PC-9 (cell line): Measurements from ENCODE around the gene SOX1. TPM values are rescaled to one million over a fixed set of nuclear protein-coding genes. Genes with fewer than 3 reads are reported as not detected.

ENCODE experiments used
- BruUV-seq: library from RNA; stranded (reverse); fragments of 400-500 nt; replicated peaks from 2 replicates; lab custom pipeline; 2021; lab: Mats Ljungman, UMichigan
- CTCF ChIA-PET: fragments of 300-600 bp; sonication (Branson Sonifier 250); formaldehyde crosslinking; loops from one replicate; lab custom pipeline; 2022; ENCODE audit warnings: antibody characterized with exemption; lab: Charles Lee
- POLR2A ChIA-PET: fragments of 300-600 bp; sonication (Branson Sonifier 250); formaldehyde crosslinking; loops from one replicate; lab custom pipeline; 2022; ENCODE audit warnings: antibody characterized with exemption; ENCODE audit not compliant: unreplicated experiment; lab: Charles Lee
- DNase-seq, 2 experiments: peaks; one replicate each; pipeline versions ENCODE4 v3.0.0 to v3.0.0-alpha.2; 2015 to 2022; ENCODE audit warnings: mixed read lengths in 1 of 2
- H2AFZ ChIP-seq: fragments of 200-600 bp; sonication (generic); 2 replicates; pipeline ENCODE4 v1.8.1; 2017; ENCODE audit warnings: antibody characterized with exemption
- H3F3A ChIP-seq: fragments of 200-600 bp; sonication (generic); 2 replicates; pipeline ENCODE4 v1.8.1; 2017; ENCODE audit warnings: antibody characterized with exemption, mild to moderate bottlenecking, low read depth; ENCODE audit not compliant: insufficient read depth
- H3K27ac ChIP-seq: fragments of 200-600 bp; sonication (generic); 2 replicates; pipeline ENCODE4 v1.6.1; 2016; ENCODE audit warnings: mixed run types
- H3K27me3 ChIP-seq: fragments of 200-600 bp; sonication (generic); 2 replicates; pipeline ENCODE4 v1.6.1; 2016; ENCODE audit warnings: low read depth, mixed run types; ENCODE audit not compliant: insufficient read depth
- H3K36me3 ChIP-seq: fragments of 200-600 bp; sonication (generic); 2 replicates; pipeline ENCODE4 v1.6.1; 2016; ENCODE audit warnings: low read depth, mixed run types
- H3K4me1 ChIP-seq: fragments of 200-600 bp; sonication (generic); replicated peaks from 2 replicates; pipeline ENCODE4 v1.6.1; 2016; ENCODE audit warnings: mixed run types; ENCODE audit not compliant: insufficient read depth
- H3K4me2 ChIP-seq: fragments of 200-600 bp; sonication (generic); 2 replicates; pipeline ENCODE4 v1.6.1; 2017; ENCODE audit warnings: mixed run types
- H3K4me3 ChIP-seq: fragments of 200-600 bp; sonication (generic); 2 replicates; pipeline ENCODE4 v1.6.1; 2016; ENCODE audit warnings: mixed run types
- H3K79me2 ChIP-seq: fragments of 200-600 bp; sonication (generic); 2 replicates; pipeline ENCODE4 v1.6.1; 2017; ENCODE audit warnings: low read depth, mixed run types
- H3K9me2 ChIP-seq: fragments of 200-600 bp; sonication (generic); 2 replicates; pipeline ENCODE4 v1.8.1; 2017; ENCODE audit warnings: mild to moderate bottlenecking; ENCODE audit not compliant: insufficient read depth
- H3K9me3 ChIP-seq: fragments of 200-600 bp; sonication (generic); 2 replicates; pipeline ENCODE4 v1.8.1; 2016; ENCODE audit warnings: low read depth; ENCODE audit not compliant: insufficient read depth
- H4K20me1 ChIP-seq: fragments of 200-600 bp; sonication (generic); 2 replicates; pipeline ENCODE4 v1.8.1; 2017; ENCODE audit not compliant: insufficient read depth
- EZH2 ChIP-seq: fragments of 200-600 bp; sonication (generic); IDR thresholded peaks from 2 replicates; pipeline ENCODE4 v1.8.0; 2017; ENCODE audit warnings: antibody characterized with exemption, low read depth
- intact Hi-C: fragments of 100-400 bp; cut with micrococcal nuclease; formaldehyde crosslinking; loops from one replicate; pipeline ENCODE4 v1.10.0; 2022; ENCODE audit not compliant: unreplicated experiment
- total RNA-seq: library from RNA; stranded (reverse); gene quantifications from 2 replicates; pipeline ENCODE4 v1.2.3, GENCODE V29; 2021
- TF ChIP-seq, protein P1 (sequence below): fragments of 200-600 bp; sonication (generic); conservative IDR thresholded peaks from 2 replicates; pipeline ENCODE4 v1.6.1; 2017; ENCODE audit warnings: mixed run types, antibody characterized with exemption, mild to moderate bottlenecking, moderate library complexity

The SOX1 gene
- total RNA-seq, 1 experiment from 2014 or later, result not detected

DNA sequence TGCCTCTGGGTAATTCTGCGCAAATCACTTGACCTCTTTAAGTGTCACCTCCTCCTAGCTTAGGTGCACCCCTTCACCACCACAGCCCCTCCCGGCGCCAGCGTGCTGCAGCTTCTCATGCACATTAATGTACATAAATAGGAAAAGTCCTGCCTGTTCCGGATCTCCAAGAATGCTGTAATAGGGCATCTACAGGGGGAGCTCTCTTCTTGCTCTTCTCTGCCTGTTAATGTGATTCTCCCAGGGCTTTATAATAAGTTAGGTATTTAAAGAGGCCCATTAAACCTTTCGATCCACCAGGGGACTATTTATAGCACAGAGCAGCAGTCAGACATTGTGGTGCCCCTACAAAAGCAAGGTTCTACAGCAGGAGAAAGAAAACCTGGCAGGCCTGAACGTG, 35.3 kb downstream of the SOX1 start:
- H2AFZ ChIP-seq, result no peak overlapping the region

DNA sequence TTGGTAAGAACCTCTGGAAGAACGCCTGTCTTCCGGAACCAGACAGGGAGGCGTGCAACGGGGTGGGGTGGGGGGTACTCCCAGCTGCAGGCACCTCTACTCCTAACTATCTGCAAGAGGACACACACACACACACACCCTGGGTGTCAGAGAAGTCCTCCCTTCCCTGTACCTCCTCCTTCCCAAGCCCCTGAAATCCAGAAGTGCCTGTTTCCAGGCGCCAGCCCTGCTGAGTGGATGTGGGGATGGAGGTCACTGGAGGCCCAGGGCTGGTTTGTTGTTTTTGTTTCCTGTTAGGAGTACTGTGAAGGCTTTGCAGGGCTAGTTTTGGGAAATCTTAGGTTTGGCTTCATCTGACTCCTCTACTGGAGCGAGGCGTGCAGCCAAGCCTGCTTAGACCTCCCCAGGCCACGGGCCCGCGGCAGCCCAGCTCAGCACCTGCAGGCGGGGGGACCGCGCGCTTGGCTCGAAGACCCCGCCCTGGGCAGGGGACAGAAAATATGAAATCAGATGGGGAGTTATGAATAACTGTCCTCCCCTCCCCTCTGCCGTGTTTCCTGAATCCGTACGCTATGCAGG, 36.4 kb downstream of the SOX1 start:
- Histone ChIP-seq H4K20me1 (no peaks in the 10 kb centered on the region), H3K27ac (no peak overlapping the region), H3K4me3 (no peak overlapping the region), H3F3A (no peaks in the 10 kb centered on the region), H2AFZ (no peak overlapping the region), H3K4me2 (no peak overlapping the region), H3K4me1 (no peaks in the 10 kb centered on the region), H3K9me2 (no peaks in the 10 kb centered on the region), H3K79me2 (no peaks in the 10 kb centered on the region), H3K9me3 (no peaks in the 10 kb centered on the region), H3K36me3 (no peaks in the 10 kb centered on the region), H3K27me3 (peaks cover 74% of the 10 kb centered on the region)
- no TSS peak for BruUV-seq
- no peak for TF ChIP-seq EZH2
- TF ChIP-seq, protein P1, sequence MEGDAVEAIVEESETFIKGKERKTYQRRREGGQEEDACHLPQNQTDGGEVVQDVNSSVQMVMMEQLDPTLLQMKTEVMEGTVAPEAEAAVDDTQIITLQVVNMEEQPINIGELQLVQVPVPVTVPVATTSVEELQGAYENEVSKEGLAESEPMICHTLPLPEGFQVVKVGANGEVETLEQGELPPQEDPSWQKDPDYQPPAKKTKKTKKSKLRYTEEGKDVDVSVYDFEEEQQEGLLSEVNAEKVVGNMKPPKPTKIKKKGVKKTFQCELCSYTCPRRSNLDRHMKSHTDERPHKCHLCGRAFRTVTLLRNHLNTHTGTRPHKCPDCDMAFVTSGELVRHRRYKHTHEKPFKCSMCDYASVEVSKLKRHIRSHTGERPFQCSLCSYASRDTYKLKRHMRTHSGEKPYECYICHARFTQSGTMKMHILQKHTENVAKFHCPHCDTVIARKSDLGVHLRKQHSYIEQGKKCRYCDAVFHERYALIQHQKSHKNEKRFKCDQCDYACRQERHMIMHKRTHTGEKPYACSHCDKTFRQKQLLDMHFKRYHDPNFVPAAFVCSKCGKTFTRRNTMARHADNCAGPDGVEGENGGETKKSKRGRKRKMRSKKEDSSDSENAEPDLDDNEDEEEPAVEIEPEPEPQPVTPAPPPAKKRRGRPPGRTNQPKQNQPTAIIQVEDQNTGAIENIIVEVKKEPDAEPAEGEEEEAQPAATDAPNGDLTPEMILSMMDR, result no peak
- no peak for DNase-seq
- CTCF ChIA-PET, result no interaction called here
- POLR2A ChIA-PET, result no interaction called here
- intact Hi-C loops, result no loop called here

More for the DNA sequence above, 35.3 kb downstream of the SOX1 start:
- TF ChIP-seq, protein P1, result no peak
- TF ChIP-seq EZH2, result no peak
- Histone ChIP-seq H3K9me2 (no peaks in the 10 kb centered on the region), H3K27me3 (peaks cover 76% of the 10 kb centered on the region), H3K4me1 (no peaks in the 10 kb centered on the region), H3K36me3 (no peaks in the 10 kb centered on the region), H4K20me1 (no peaks in the 10 kb centered on the region), H3F3A (no peaks in the 10 kb centered on the region), H3K9me3 (no peaks in the 10 kb centered on the region), H3K4me3 (no peak overlapping the region), H3K79me2 (no peaks in the 10 kb centered on the region), H3K4me2 (no peak overlapping the region), H3K27ac (no peak overlapping the region)
- POLR2A ChIA-PET, result no interaction called here
- no peak for DNase-seq
- intact Hi-C loops, result no loop called here
- no TSS peak for BruUV-seq
- CTCF ChIA-PET, result no interaction called here

DNA sequence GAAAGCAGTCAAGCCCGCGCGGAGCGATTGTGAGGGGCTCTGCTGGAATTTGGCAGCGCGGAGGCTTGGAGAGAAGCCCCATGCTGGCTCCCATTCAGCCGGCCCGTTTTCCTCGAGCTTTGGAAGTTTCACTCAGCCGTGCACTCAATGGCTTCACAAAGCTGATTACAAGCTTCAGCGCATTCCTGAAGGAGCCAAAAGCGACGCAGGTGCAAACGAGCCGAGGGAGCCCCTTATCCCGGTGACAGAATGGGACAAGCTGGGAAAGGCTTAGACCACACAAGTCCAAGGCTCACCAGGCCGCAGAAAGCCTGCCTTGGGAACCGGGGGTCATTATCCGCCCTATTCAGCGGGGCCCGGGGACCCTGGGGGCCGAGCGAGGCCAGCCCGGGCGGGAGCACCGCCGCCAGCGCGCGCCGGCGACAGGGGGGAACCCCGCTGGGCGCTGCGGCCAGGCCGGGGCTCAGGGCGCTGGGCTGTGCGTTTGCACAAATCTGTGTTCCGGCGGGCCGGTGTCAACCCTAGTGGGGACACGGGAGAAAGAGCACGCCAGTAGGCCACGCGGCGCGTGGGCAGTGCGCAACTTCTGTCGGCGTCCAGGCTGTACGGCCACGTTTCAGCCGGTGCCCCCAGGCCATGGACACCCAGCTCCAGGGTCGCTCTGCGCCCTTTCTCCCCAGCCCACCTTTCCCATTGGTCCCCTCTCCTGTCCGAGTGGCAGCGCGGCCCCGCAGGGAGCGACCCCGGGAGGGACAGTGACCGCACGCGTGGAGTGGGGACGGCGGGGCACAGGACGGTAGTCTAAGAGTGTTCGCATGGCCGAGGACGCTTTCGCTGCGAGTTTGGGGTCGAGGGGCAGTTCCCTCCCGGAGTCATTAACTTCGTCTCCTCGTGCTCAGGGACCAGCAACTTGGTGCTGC, 37.3 kb downstream of the SOX1 start:
- H3K4me2 ChIP-seq, result no peak overlapping the region
- H3K9me2 ChIP-seq, result no peaks in the 10 kb centered on the region
- no peaks in the 10 kb centered on the region for H4K20me1 ChIP-seq
- intact Hi-C loops, result no loop called here
- CTCF ChIA-PET, result no interaction called here
- no peak overlapping the region for H3K4me3 ChIP-seq
- no peak for TF ChIP-seq EZH2
- TF ChIP-seq, protein P1, result no peak
- H3F3A ChIP-seq, result no peaks in the 10 kb centered on the region
- H3K36me3 ChIP-seq, result no peaks in the 10 kb centered on the region
- BruUV-seq, result no TSS peak
- H3K27ac ChIP-seq, result no peak overlapping the region
- no peaks in the 10 kb centered on the region for H3K9me3 ChIP-seq
- DNase-seq, result no peak
- no peaks in the 10 kb centered on the region for H3K79me2 ChIP-seq
- H3K4me1 ChIP-seq, result no peaks in the 10 kb centered on the region
- H2AFZ ChIP-seq, result no peak overlapping the region
- POLR2A ChIA-PET, result no interaction called here
- peaks cover 76% of the 10 kb centered on the region for H3K27me3 ChIP-seq
